Measurements from ENCODE around the gene EFR3B. TPM values are rescaled to one million over a fixed set of nuclear protein-coding genes. Genes with fewer than 3 reads are reported as not detected.
"Not testable (repeated sequence)": the region's sequence is repeated elsewhere in the genome, so short reads cannot be mapped to it uniquely, and the experiment has no call there.

The EFR3B gene
- total RNA-seq, 1 donor, result under 0.01 TPM

DNA sequence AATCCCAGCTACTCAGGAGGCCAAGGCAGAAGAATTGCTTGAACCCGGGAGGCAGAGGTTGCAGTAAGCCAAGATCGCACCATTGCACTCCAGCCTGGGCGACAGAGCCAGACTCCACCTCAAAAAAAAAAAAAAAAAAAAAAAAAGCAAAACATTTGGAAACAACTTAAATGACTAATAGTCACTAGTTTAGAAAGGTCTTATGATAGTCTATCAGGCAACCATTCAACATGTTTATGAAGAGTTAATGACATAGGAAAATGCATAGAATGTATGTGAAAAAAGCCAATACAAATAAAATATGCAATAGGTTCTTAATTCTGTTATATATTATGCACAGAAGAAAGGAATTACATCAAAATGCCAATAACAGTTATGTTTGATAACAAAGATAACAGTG lies 85.2 kb downstream of the EFR3B start:
- not testable (repeated sequence) for H3K4me3 ChIP-seq (ENCODE audit: low read length); H3K9me3 ChIP-seq (ENCODE audit: low read depth, low read length); H3K4me1 ChIP-seq (ENCODE audit: insufficient read depth, low read length)
- peaks cover 21% of the 10 kb centered on the region for H3K27me3 ChIP-seq (ENCODE audit: insufficient read depth, low read length)

DNA sequence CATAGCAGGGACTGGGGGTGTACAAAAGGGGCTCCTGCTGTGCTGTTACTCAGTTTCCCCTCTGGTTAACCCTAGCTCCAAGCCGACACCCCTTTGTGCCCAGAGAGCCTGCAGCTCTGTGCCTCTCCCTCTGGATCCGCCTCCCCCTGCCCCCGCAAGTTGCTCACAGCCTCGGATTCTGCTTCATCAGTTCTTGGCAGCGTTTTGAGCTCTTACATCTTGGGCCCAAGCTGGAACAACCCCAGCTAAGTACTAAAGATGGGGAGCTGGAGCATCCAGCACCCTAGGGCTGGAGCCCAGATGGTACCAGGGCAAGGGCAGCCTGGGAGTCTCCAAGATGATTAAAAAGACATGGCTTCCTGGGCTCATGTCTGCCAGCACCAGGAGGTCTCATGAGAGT lies 85.8 kb downstream of the EFR3B start:
- peaks cover 9% of the 10 kb centered on the region for H3K4me1 ChIP-seq (ENCODE audit: insufficient read depth, low read length)
- H3K9me3 ChIP-seq (ENCODE audit: low read depth, low read length), result no peaks in the 10 kb centered on the region
- no peak overlapping the region for H3K4me3 ChIP-seq (ENCODE audit: low read length)
- H3K27me3 ChIP-seq (ENCODE audit: insufficient read depth, low read length), result peaks cover 24% of the 10 kb centered on the region

DNA sequence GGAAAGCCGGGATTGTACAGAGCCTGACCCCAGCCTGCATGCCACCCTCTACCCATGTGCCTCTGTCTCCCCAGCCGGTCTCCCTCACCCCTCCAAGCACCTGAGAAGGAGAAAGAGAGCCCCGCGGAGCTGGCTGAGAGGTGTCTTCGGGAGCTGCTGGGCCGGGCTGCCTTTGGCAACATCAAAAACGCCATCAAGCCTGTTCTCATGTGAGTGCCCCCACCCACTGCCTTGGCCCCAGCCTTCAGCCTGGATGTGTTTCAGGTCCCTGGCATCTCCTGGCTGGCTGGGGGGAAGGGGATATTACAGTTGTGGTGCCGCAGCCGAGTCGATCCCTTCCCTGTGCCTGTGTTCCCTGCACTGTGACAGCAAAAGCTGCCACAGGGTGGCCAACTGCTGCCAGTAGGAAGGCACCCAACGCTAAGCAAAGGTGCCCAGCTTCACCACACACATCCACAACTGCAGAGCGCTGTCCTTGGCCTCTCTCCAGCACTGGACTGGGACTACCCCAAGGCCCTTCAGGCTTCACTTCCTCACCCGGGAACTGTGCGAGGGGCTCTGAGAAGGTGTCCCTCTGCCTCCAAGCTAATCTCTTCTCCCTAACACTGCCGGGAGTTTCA lies 88.1 kb downstream of the EFR3B start:
- H3K9me3 ChIP-seq (ENCODE audit: low read depth, low read length), result no peaks in the 10 kb centered on the region
- H3K27me3 ChIP-seq (ENCODE audit: insufficient read depth, low read length), result peaks cover 39% of the 10 kb centered on the region
- H3K4me3 ChIP-seq (ENCODE audit: low read length), result no peak overlapping the region
- H3K4me1 ChIP-seq (ENCODE audit: insufficient read depth, low read length), result peaks cover 9% of the 10 kb centered on the region

DNA sequence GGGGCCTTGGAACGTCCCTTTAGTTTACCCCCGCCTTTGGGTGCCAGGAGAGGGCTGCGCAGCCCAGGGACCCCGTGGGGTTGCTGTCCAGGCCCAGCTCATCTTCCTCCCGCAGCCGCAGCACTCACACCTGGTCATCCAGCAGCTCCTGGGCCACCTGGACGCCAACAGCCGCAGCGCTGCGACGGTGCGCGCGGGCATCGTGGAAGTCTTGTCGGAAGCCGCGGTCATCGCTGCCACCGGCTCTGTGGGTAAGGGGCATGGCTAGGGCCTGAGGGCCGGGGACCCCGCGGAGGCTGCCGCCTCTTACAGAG lies 89.3 kb downstream of the EFR3B start:
- Histone ChIP-seq H3K27me3 (ENCODE audit: insufficient read depth, low read length) (peaks cover 41% of the 10 kb centered on the region), H3K4me3 (ENCODE audit: low read length) (no peak overlapping the region), H3K4me1 (ENCODE audit: insufficient read depth, low read length) (peaks cover 9% of the 10 kb centered on the region), H3K9me3 (ENCODE audit: low read depth, low read length) (no peaks in the 10 kb centered on the region)

DNA sequence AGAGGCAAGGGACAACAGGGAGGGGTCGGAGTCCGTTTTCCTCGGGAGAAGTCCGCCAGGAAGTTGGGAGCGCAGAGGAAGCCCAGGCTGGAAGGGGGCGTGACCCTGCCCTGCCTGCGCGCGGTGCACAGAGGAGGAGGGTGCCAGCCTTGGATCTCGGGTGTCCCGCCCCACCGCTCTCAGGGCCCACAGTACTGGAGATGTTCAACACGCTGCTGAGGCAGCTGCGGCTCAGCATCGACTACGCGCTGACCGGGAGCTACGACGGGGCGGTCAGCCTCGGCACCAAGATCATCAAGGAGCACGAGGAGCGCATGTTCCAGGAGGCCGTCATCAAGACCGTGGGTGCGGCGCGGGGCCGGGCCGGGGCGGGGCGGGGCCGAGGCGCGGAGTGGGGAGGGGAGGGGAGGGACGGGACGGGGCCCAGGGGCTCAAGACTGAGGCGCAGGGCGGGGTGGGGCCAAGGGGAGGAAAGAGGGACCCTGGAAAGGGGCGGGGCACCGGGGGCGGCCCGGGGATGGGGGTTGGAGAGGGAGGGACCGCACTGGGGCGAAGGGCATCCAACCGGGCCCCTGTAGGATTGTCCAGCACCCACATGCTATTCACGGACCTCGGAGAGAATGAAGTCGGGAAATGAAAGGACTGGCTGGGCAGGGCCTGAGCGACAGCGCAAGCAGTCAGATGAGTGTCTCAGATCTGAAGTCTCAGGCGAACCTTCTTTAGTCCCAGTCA lies 89.9 kb downstream of the EFR3B start:
- Histone ChIP-seq H3K27me3 (ENCODE audit: insufficient read depth, low read length) (peaks cover 41% of the 10 kb centered on the region), H3K4me3 (ENCODE audit: low read length) (no peak overlapping the region), H3K4me1 (ENCODE audit: insufficient read depth, low read length) (peaks cover 9% of the 10 kb centered on the region), H3K9me3 (ENCODE audit: low read depth, low read length) (no peaks in the 10 kb centered on the region)

DNA sequence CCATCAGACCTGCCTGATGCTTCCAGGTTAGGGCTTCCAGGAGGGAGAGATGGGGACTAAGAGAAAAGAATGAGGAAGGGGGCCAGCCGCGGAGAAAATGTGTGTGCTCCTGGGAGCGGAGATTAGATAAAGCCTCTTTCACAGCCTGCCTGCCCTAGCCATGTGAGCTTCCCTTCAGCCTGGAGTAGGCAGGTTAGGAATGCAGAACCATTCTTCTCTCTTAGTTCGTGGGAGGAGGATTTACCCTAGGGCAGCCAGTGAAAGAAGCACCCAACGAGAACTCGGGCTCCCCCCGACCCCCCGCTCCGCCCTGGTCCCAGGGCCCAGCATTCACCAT lies 90.4 kb downstream of the EFR3B start:
- peaks cover 9% of the 10 kb centered on the region for H3K4me1 ChIP-seq (ENCODE audit: insufficient read depth, low read length)
- no peaks in the 10 kb centered on the region for H3K9me3 ChIP-seq (ENCODE audit: low read depth, low read length)
- peaks cover 41% of the 10 kb centered on the region for H3K27me3 ChIP-seq (ENCODE audit: insufficient read depth, low read length)
- no peak overlapping the region for H3K4me3 ChIP-seq (ENCODE audit: low read length)

DNA sequence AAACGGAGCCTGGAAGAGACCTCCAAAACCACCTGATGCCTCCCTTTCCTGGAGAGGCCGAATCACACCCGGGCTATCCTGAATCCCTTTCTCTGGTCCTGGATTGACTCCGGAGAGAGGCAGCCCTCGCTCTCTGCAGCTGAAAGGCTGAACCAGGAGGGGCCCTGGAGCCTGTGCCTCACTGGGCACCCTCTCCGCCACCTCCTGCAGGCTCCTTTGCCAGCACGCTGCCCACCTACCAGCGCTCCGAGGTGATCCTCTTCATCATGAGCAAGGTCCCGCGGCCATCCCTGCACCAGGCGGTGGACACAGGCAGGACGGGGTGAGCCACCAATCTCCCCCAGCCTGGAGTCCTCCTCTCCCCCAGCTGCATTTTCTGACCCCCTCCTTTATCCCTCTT lies 90.8 kb downstream of the EFR3B start:
- Histone ChIP-seq H3K4me3 (ENCODE audit: low read length) (no peak overlapping the region), H3K27me3 (ENCODE audit: insufficient read depth, low read length) (peaks cover 41% of the 10 kb centered on the region), H3K4me1 (ENCODE audit: insufficient read depth, low read length) (peaks cover 9% of the 10 kb centered on the region), H3K9me3 (ENCODE audit: low read depth, low read length) (no peaks in the 10 kb centered on the region)

DNA sequence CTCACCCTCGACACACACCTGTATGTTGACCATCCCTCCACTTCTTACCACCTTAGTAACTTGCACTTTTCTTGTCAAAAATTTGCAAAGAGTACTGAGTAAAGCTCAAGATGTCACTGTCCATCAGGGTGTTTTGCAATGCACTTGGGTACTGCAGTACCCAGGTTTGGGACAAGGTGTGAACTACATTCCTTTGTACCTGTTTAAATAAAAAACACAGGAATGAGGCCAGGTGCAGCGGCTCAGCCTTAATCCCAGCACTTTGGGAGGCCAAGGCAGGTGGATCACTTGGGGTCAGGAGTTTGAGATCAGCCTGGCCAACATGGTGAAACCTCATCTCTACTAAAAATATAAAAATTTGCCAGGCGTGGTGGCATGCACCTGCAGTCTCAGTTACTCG lies 98.7 kb downstream of the EFR3B start:
- not testable (repeated sequence) for H3K4me1 ChIP-seq (ENCODE audit: insufficient read depth, low read length); H3K9me3 ChIP-seq (ENCODE audit: low read depth, low read length); H3K27me3 ChIP-seq (ENCODE audit: insufficient read depth, low read length); H3K4me3 ChIP-seq (ENCODE audit: low read length)

DNA sequence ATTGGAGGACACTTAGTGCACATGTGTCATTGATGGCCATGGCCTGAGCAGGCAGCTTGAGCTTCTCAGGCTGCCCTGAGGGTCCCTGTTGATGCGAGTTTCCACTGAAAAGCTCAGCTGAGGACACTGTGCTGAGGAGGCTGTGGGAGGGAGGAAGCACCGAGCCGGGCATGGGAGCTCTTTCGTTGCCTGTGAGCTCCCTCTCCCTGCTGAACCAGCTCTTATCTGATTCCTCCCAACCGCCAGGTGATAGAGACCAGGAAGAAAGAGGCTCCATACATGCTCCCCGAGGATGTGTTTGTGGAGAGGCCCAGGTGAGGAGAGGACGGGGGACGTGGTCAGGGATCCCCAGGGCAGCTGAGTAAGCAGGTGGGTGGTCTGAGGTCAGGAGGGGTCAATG lies 99.2 kb downstream of the EFR3B start:
- Histone ChIP-seq H3K9me3 (ENCODE audit: low read depth, low read length) (no peaks in the 10 kb centered on the region), H3K4me1 (ENCODE audit: insufficient read depth, low read length) (no peaks in the 10 kb centered on the region), H3K4me3 (ENCODE audit: low read length) (no peak overlapping the region), H3K27me3 (ENCODE audit: insufficient read depth, low read length) (no peaks in the 10 kb centered on the region)

DNA sequence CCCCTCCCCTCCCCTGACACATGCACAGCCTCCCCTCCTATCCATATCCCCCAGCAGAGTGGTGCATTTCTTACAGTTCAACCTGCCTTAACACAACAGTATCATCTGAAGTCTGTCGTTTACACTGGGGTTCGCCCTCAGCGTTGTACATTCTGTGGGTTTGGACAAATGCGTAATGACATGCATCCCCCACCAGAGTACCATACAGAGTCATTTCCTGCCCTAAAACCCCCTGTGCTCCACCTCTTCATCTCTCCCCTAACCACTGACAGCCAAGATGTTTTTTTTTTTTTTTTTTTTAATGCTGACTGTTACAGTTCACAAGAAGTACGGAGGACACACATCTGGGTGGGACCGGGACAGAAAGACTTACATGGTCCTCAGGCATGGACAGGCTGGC lies 103.9 kb downstream of the EFR3B start:
- no peaks in the 10 kb centered on the region for H3K9me3 ChIP-seq (ENCODE audit: low read depth, low read length)
- H3K4me3 ChIP-seq (ENCODE audit: low read length), result no peak overlapping the region

DNA sequence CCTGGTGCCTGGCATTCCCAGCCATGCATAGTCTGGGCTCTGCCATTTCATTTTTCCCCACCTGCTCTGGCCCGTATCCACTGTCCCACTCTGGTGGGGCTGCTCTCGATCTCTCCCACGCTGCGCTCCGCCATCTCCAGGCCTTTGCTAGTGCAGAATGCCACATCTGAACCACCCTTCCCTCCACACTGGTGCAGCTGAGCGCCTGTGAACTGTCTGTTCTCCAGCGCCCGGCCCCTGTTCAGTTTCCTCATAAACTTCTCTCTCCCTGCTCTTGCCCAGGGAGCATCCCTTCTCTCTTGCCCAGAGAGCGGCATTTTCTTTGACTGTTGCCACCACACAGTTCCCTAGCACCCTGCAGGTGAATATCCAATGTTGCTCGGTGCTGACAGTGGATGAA lies 105.0 kb downstream of the EFR3B start:
- Histone ChIP-seq H3K4me3 (ENCODE audit: low read length) (no peak overlapping the region), H3K9me3 (ENCODE audit: low read depth, low read length) (no peaks in the 10 kb centered on the region), H3K4me1 (ENCODE audit: insufficient read depth, low read length) (no peaks in the 10 kb centered on the region)

More for the DNA sequence above, 103.9 kb downstream of the EFR3B start:
- H3K27me3 ChIP-seq (ENCODE audit: insufficient read depth, low read length), result no peaks in the 10 kb centered on the region
- H3K4me1 ChIP-seq (ENCODE audit: insufficient read depth, low read length), result no peaks in the 10 kb centered on the region

DNA sequence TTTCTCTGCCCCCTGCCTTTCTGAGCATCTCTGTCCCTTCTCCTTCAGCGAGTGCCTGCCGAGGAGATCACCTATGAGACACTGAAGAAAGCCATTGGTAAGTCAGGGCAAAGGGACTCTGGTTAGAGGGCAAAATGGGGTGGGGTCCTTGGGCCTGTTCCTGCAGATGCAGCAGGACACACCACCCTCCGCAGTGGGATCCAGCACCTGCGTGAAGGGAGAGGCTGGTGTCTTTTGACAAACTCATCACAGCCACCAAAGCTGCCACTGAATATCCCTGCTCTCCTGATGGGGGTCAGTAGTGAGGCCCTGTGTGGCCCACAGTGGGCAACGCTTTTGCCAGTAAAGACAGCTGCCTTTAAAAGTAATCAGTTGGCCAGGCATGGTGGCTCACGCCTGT lies 107.8 kb downstream of the EFR3B start:
- H3K27me3 ChIP-seq (ENCODE audit: insufficient read depth, low read length), result no peaks in the 10 kb centered on the region
- no peaks in the 10 kb centered on the region for H3K4me1 ChIP-seq (ENCODE audit: insufficient read depth, low read length)
- no peaks in the 10 kb centered on the region for H3K9me3 ChIP-seq (ENCODE audit: low read depth, low read length)
- no peak overlapping the region for H3K4me3 ChIP-seq (ENCODE audit: low read length)

More for the DNA sequence above, 105.0 kb downstream of the EFR3B start:
- H3K27me3 ChIP-seq (ENCODE audit: insufficient read depth, low read length), result no peaks in the 10 kb centered on the region

DNA sequence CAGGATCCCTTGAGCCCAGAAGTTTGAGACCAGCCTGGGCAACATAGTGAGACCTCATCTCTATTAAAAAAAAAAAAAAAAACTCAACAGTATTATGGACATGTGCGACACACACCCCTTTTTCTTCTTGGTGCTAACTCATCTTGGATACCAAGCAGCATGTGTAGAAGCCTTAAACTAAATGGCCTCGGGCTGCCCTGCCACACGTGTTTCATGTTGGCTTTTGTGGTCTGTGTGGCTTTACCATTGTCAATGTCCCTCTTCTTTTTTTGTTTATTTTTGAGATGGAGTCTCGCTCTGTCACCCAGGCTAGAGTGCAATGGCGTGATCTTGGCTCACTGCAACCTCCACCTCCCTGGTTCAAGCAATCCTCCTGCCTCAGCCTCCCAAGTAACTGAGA lies 109.1 kb downstream of the EFR3B start:
- H3K9me3 ChIP-seq (ENCODE audit: low read depth, low read length); H3K4me3 ChIP-seq (ENCODE audit: low read length); H3K27me3 ChIP-seq (ENCODE audit: insufficient read depth, low read length); H3K4me1 ChIP-seq (ENCODE audit: insufficient read depth, low read length): not testable (repeated sequence)

DNA sequence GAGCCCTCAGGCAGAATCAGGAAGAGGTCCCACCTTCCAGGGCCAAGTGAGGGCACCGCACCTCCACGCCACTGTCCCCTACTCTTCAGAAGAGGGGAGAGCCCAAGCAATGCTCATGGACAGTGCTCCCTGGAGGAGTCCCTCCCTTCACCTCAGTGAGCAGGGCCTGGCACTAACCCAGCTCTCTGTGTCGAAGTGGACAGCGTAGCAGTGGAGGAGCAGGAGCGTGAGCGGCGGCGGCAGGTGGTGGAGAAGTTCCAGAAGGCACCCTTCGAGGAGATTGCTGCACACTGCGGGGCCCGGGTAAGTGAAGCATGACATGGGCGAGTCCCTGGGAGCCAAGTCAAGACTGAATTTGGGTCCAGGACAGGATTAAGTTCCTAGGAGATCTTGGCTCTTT lies 109.8 kb downstream of the EFR3B start:
- H3K4me1 ChIP-seq (ENCODE audit: insufficient read depth, low read length), result no peaks in the 10 kb centered on the region
- H3K27me3 ChIP-seq (ENCODE audit: insufficient read depth, low read length), result no peaks in the 10 kb centered on the region
- no peaks in the 10 kb centered on the region for H3K9me3 ChIP-seq (ENCODE audit: low read depth, low read length)
- H3K4me3 ChIP-seq (ENCODE audit: low read length), result no peak overlapping the region

DNA sequence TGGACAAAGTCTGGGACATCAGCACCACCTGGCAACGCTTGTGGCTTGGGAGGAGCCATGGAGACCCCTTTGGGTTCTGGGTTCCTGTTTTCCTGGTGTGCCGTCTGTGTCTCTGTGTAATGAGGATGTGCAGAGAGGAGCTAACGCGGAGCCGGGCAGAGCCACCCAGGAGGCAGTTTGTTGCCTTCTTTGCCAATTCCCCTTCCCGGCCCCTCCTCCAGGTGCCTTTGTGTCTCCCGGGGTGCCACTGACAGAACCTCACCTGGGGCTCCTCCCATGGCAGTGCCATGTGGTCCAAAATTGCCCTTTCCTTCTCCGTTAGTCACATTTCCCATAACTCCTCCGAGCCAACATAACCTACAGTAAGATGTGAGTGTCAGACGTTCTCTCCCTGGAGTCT lies 113.5 kb downstream of the EFR3B start:
- no peaks in the 10 kb centered on the region for H3K27me3 ChIP-seq (ENCODE audit: insufficient read depth, low read length)
- no peaks in the 10 kb centered on the region for H3K4me1 ChIP-seq (ENCODE audit: insufficient read depth, low read length)

DNA sequence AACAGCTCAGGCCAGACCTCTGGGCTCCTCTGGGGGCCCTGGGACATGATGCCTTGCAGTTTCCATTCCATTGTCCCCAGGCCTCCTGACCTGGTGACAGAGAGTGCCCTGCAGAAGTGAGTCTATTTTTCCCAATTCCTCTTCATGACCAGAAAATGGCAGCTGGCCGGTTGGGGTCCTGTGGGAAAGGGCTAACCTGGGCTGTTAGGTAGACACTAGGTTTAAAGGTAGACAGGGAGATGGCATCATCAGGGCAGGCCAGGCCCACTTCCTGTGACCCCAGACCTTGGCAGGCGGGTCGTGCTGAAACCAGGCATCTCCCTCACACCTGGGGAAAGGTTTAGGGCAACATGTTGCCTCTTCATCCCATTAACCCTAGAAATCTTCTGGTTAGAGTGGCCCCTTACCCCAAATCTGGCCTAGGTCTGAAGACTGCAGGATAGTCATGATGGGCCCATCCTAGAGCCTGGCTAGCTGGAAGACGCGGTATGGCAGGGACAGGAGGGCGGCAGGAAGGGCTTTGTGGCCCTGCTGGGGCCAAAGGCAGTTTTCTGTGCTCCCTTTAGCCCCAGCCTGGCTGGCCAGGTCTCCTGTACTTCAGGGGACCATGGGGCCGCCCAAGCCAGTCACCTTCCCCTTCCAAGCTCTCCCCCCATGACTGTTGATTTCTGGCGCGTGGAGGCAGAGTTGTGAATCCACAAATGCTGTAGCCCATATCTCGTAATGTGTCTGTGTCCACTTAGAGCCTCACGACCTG lies 116.4 kb downstream of the EFR3B start:
- H3K9me3 ChIP-seq (ENCODE audit: low read depth, low read length), result no peaks in the 10 kb centered on the region

More for the DNA sequence above, 113.5 kb downstream of the EFR3B start:
- Histone ChIP-seq H3K9me3 (ENCODE audit: low read depth, low read length) (no peaks in the 10 kb centered on the region), H3K4me3 (ENCODE audit: low read length) (no peak overlapping the region)

More for the DNA sequence above, 116.4 kb downstream of the EFR3B start:
- Histone ChIP-seq H3K4me3 (ENCODE audit: low read length) (no peak overlapping the region), H3K4me1 (ENCODE audit: insufficient read depth, low read length) (peaks cover 9% of the 10 kb centered on the region), H3K27me3 (ENCODE audit: insufficient read depth, low read length) (no peaks in the 10 kb centered on the region)

Data from mononuclear cell (primary cell).